HL-60 (cell line): Measurements from ENCODE around the gene LAPTM5.

Experiments used
- GABPA ChIP-seq: IDR thresholded peaks from 2 replicates; pipeline ENCODE4 v1.6.1; 2012; ENCODE audit warnings: low read depth
- POLR2AphosphoS5 ChIP-seq: IDR thresholded peaks from 2 replicates; pipeline ENCODE4 v1.6.1; 2012; ENCODE audit warnings: low read depth
- TF ChIP-seq, protein P1 (sequence below): IDR thresholded peaks from one replicate; pipeline ENCODE4 v1.5.1; 2011; ENCODE audit warnings: low read length, control low read depth, inconsistent platforms; ENCODE audit not compliant: insufficient read depth
- TF ChIP-seq, protein P2 (sequence below): IDR thresholded peaks from 2 replicates; pipeline ENCODE4 v1.6.1; 2012; ENCODE audit warnings: low read depth; ENCODE audit not compliant: insufficient replicate concordance

DNA sequence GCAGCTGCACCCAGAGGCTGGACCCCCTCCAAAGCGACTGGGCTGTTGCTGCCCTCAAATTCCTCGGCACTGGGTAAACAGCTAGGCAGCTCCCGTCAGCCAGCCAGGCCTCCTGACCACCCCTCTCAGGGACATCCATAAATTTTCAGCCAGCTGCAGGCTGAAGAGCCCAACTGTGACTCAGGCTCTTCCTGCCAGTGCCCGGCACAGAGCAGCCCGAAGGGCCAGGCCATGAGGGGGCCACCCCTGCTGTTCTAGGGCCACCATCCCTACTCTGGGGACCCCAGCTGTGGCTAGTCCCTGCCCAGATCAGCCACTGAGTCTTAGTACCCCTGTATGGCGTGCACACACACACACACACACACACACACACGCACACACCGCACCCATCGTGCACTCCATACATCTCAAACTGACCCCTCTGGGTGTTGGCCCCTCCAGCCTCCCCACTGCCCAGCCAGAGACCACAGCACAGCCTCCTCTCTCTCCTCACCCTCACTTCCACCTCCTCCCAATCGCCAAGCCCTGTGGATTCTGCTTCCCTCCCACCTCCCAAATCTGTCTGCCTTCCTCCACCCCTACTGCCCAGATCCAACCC lies 6.2 kb upstream of the LAPTM5 start:
- TF ChIP-seq, protein P1, sequence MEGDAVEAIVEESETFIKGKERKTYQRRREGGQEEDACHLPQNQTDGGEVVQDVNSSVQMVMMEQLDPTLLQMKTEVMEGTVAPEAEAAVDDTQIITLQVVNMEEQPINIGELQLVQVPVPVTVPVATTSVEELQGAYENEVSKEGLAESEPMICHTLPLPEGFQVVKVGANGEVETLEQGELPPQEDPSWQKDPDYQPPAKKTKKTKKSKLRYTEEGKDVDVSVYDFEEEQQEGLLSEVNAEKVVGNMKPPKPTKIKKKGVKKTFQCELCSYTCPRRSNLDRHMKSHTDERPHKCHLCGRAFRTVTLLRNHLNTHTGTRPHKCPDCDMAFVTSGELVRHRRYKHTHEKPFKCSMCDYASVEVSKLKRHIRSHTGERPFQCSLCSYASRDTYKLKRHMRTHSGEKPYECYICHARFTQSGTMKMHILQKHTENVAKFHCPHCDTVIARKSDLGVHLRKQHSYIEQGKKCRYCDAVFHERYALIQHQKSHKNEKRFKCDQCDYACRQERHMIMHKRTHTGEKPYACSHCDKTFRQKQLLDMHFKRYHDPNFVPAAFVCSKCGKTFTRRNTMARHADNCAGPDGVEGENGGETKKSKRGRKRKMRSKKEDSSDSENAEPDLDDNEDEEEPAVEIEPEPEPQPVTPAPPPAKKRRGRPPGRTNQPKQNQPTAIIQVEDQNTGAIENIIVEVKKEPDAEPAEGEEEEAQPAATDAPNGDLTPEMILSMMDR, result no peak
- TF ChIP-seq, protein P2, sequence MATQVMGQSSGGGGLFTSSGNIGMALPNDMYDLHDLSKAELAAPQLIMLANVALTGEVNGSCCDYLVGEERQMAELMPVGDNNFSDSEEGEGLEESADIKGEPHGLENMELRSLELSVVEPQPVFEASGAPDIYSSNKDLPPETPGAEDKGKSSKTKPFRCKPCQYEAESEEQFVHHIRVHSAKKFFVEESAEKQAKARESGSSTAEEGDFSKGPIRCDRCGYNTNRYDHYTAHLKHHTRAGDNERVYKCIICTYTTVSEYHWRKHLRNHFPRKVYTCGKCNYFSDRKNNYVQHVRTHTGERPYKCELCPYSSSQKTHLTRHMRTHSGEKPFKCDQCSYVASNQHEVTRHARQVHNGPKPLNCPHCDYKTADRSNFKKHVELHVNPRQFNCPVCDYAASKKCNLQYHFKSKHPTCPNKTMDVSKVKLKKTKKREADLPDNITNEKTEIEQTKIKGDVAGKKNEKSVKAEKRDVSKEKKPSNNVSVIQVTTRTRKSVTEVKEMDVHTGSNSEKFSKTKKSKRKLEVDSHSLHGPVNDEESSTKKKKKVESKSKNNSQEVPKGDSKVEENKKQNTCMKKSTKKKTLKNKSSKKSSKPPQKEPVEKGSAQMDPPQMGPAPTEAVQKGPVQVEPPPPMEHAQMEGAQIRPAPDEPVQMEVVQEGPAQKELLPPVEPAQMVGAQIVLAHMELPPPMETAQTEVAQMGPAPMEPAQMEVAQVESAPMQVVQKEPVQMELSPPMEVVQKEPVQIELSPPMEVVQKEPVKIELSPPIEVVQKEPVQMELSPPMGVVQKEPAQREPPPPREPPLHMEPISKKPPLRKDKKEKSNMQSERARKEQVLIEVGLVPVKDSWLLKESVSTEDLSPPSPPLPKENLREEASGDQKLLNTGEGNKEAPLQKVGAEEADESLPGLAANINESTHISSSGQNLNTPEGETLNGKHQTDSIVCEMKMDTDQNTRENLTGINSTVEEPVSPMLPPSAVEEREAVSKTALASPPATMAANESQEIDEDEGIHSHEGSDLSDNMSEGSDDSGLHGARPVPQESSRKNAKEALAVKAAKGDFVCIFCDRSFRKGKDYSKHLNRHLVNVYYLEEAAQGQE, result no peak
- TF ChIP-seq POLR2AphosphoS5 (no peak), GABPA (no peak)
